Lower leg skin (tissue), 4 donors: ENCODE measurements around the gene ANO1. TPM values are rescaled to one million over a fixed set of nuclear protein-coding genes. Genes with fewer than 3 reads are reported as not detected.

ENCODE experiments used
- DNase-seq, 2 donors: peaks; one replicate each; pipeline ENCODE4 v3.0.0-alpha.2; 2019; ENCODE audit warnings: low spot score in 2 of 2
- H3K4me3 ChIP-seq: fragments of 200-600 bp; sonication (generic); 2 replicates; pipeline ENCODE4 v1.5.1; 2017; ENCODE audit warnings: mild to moderate bottlenecking, low read depth; ENCODE audit not compliant: poor library complexity, severe bottlenecking
- CTCF ChIP-seq, 3 donors: fragments of 450-650 bp; IDR thresholded peaks; one replicate each; pipeline ENCODE4 v1.5.1; 2016; ENCODE audit warnings: antibody characterized with exemption in 3 of 3, mild to moderate bottlenecking in 3 of 3, moderate library complexity in 2 of 3
- POLR2A ChIP-seq, 2 donors: fragments of 450-650 bp; IDR thresholded peaks; one replicate each; pipeline ENCODE4 v1.6.1; 2016 to 2017; ENCODE audit warnings: antibody characterized with exemption in 2 of 2, mild to moderate bottlenecking in 1 of 2, moderate library complexity in 1 of 2
- WGBS, 2 donors: methylation state at CpG; one replicate each; pipeline ENCODE4 v1.1.5; 2018; 5-methylcytosine and 5-hydroxymethylcytosine counted together
- intact Hi-C: fragments of 100-400 bp; cut with DNase I; formaldehyde crosslinking; loops from one replicate; pipeline ENCODE4 v1.15.0; 2023; ENCODE audit warnings: low total_unique reads
- total RNA-seq, 4 donors: library from RNA; depleted of rRNA; stranded (reverse); fragments of >200 nt; gene quantifications; one replicate each; pipeline ENCODE4 v1.1.0, GENCODE V29; 2016

Gene ANO1
- total RNA-seq, 4 donors from 2014 or later = 55.1 to 106 (median 76.8) TPM

- WGBS, 2 donors = 75 to 86% methylated on average over 11 of the region's 11 CpGs
- no peak overlapping the region for H3K4me3 ChIP-seq
- TF ChIP-seq CTCF (IDR thresholded peaks at IDR 0.05) = no peak
- TF ChIP-seq POLR2A (IDR thresholded peaks at IDR 0.05) = no peak
- intact Hi-C loops = no loop called here
- no peak for DNase-seq
Observed at GRCh38 chr11:70180906-70181305, 102.8 kb downstream of the ANO1 start.

- H3K4me3 ChIP-seq = no peak overlapping the region
- intact Hi-C loops = no loop called here
- WGBS, 2 donors = 89 to 92% methylated on average over 18 of the region's 18 CpGs
- DNase-seq = no peak
- TF ChIP-seq POLR2A (IDR thresholded peaks at IDR 0.05) = no peak
- TF ChIP-seq CTCF (IDR thresholded peaks at IDR 0.05) = no peak
Observed at GRCh38 chr11:70182266-70182665, 104.1 kb downstream of the ANO1 start.

GRCh38 chr11:70183032-70183431, 104.9 kb downstream of the ANO1 start:
- no peak for DNase-seq
- TF ChIP-seq POLR2A (IDR thresholded peaks at IDR 0.05) = no peak
- no peak for TF ChIP-seq CTCF (IDR thresholded peaks at IDR 0.05)
- intact Hi-C loops = no loop called here
- WGBS, 2 donors = 95 to 96% methylated on average over 1 of the region's 1 CpG
- no peak overlapping the region for H3K4me3 ChIP-seq

- DNase-seq = peak in 1 of 2 donors; percentile 42
- intact Hi-C loops = no loop called here
- H3K4me3 ChIP-seq = no peak overlapping the region
- no peak for TF ChIP-seq POLR2A (IDR thresholded peaks at IDR 0.05)
- TF ChIP-seq CTCF (IDR thresholded peaks at IDR 0.05) = no peak
- WGBS, 2 donors = 54 to 58% methylated on average over 11 of the region's 11 CpGs
Observed at GRCh38 chr11:70183483-70184176, 105.5 kb downstream of the ANO1 start.

GRCh38 chr11:70184396-70184795, 106.3 kb downstream of the ANO1 start:
- intact Hi-C loops = no loop called here
- 49 to 53% methylated on average over 9 of the region's 9 CpGs for WGBS, 2 donors
- H3K4me3 ChIP-seq = no peak overlapping the region
- TF ChIP-seq CTCF (IDR thresholded peaks at IDR 0.05) = no peak
- no peak for TF ChIP-seq POLR2A (IDR thresholded peaks at IDR 0.05)
- no peak for DNase-seq
